ENCODE results near the gene PDZD2.

The PDZD2 gene

DNA sequence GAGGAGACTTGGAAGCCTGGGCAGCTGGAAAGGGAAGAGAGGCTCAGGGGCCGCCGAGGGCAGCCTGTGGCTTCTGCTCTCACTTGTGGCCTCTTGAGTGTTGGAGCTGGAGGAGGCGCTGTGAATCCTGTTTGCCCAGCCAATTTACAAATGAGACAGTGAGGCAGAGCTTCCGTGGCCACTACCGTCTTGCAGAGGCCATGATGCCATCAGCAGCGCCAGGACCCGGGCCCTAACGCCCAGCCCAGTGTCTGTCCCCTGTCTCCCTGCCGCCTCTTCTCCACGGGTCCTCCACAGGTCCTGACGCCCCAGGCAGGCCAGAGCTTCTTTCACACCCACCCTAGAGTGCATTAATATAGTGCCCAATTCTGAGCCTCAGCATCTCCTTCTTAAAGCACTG is 362.4 kb downstream of the PDZD2 start:
- Histone ChIP-seq H3K9me2 (replicated peaks; ENCODE audit: control insufficient read depth, low read length) (no peaks in the 10 kb centered on the region), H3K36me3 (ENCODE audit: control insufficient read depth, low read length) (peaks cover 62% of the 10 kb centered on the region), H3K9me3 (ENCODE audit: control insufficient read depth, insufficient read depth, low read length) (no peaks in the 10 kb centered on the region), H3K27ac (ENCODE audit: low read depth, low read length) (peak overlapping the region; percentile 27), H4K20me1 (ENCODE audit: control insufficient read depth, insufficient read depth, low read depth, low read length) (no peaks in the 10 kb centered on the region), H3K4me3 (ENCODE audit: low read length) (no peak overlapping the region), H3K79me2 (ENCODE audit: control insufficient read depth, low read length) (peaks cover 69% of the 10 kb centered on the region), H3K27me3 (ENCODE audit: control insufficient read depth, low read length) (no peaks in the 10 kb centered on the region), H3K4me1 (ENCODE audit: control insufficient read depth, low read length) (peaks cover 81% of the 10 kb centered on the region), H3K4me2 (ENCODE audit: low read length) (no peak overlapping the region), H3F3A (ENCODE audit: control insufficient read depth, insufficient read depth) (peaks cover 25% of the 10 kb centered on the region)
- TF ChIP-seq EZH2phosphoT487 (IDR thresholded peaks at IDR 0.05; ENCODE audit: borderline replicate concordance, low read length): no peak
- TF ChIP-seq, protein P1, sequence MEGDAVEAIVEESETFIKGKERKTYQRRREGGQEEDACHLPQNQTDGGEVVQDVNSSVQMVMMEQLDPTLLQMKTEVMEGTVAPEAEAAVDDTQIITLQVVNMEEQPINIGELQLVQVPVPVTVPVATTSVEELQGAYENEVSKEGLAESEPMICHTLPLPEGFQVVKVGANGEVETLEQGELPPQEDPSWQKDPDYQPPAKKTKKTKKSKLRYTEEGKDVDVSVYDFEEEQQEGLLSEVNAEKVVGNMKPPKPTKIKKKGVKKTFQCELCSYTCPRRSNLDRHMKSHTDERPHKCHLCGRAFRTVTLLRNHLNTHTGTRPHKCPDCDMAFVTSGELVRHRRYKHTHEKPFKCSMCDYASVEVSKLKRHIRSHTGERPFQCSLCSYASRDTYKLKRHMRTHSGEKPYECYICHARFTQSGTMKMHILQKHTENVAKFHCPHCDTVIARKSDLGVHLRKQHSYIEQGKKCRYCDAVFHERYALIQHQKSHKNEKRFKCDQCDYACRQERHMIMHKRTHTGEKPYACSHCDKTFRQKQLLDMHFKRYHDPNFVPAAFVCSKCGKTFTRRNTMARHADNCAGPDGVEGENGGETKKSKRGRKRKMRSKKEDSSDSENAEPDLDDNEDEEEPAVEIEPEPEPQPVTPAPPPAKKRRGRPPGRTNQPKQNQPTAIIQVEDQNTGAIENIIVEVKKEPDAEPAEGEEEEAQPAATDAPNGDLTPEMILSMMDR (IDR thresholded peaks at IDR 0.05; ENCODE audit: low read depth, low read length, poor library complexity, severe bottlenecking): no peak

DNA sequence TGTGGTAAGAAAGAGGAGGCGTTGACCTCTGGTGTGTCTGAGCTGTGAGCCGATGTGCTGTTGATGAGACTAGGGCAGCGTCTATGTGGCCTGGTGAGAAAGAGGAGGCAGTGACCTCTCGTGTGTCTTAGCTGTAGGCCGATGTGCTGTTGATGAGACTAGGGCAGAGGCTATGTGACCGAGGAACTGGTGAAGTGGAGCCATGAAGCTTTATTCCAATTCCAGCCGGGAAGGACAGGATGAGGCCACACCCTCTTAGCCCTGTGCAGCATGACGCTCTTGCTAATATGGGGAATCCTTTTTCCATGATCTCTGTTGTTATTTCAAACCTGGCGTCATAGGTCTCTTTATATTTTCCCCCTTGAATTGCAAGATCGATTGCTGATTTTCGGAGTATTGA is 362.8 kb downstream of the PDZD2 start:
- peaks cover 68% of the 10 kb centered on the region for H3K79me2 ChIP-seq (ENCODE audit: control insufficient read depth, low read length)
- H3K27ac ChIP-seq (ENCODE audit: low read depth, low read length): peak overlapping the region; percentile 27
- TF ChIP-seq, protein P1 (IDR thresholded peaks at IDR 0.05; ENCODE audit: low read depth, low read length, poor library complexity, severe bottlenecking): no peak
- no peak for TF ChIP-seq EZH2phosphoT487 (IDR thresholded peaks at IDR 0.05; ENCODE audit: borderline replicate concordance, low read length)
- no peak overlapping the region for H3K4me3 ChIP-seq (ENCODE audit: low read length)
- no peaks in the 10 kb centered on the region for H4K20me1 ChIP-seq (ENCODE audit: control insufficient read depth, insufficient read depth, low read depth, low read length)
- H3K36me3 ChIP-seq (ENCODE audit: control insufficient read depth, low read length): peaks cover 64% of the 10 kb centered on the region
- H3K9me2 ChIP-seq (replicated peaks; ENCODE audit: control insufficient read depth, low read length): no peaks in the 10 kb centered on the region
- H3F3A ChIP-seq (ENCODE audit: control insufficient read depth, insufficient read depth): peaks cover 23% of the 10 kb centered on the region
- H3K9me3 ChIP-seq (ENCODE audit: control insufficient read depth, insufficient read depth, low read length): no peaks in the 10 kb centered on the region
- H3K4me1 ChIP-seq (ENCODE audit: control insufficient read depth, low read length): peaks cover 79% of the 10 kb centered on the region
- no peak overlapping the region for H3K4me2 ChIP-seq (ENCODE audit: low read length)
- no peaks in the 10 kb centered on the region for H3K27me3 ChIP-seq (ENCODE audit: control insufficient read depth, low read length)

DNA sequence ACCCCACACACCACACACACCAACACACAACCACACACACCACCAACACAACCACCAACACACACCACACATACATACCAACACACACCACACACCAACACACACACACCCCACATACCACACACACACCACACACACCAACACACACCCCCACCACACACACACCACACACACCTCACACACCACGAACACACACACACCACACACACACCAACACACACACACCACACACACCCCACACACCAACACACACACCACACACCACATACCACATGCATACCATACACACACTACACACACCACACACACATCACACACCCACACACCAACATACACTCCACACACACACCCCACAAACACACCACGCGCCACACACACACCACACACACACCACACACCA is 363.8 kb downstream of the PDZD2 start:
- Histone ChIP-seq H3K36me3 (ENCODE audit: control insufficient read depth, low read length) (peaks cover 67% of the 10 kb centered on the region), H4K20me1 (ENCODE audit: control insufficient read depth, insufficient read depth, low read depth, low read length) (no peaks in the 10 kb centered on the region), H3K4me2 (ENCODE audit: low read length) (no peak overlapping the region), H3K9me3 (ENCODE audit: control insufficient read depth, insufficient read depth, low read length) (no peaks in the 10 kb centered on the region), H3K9me2 (replicated peaks; ENCODE audit: control insufficient read depth, low read length) (no peaks in the 10 kb centered on the region), H3K27me3 (ENCODE audit: control insufficient read depth, low read length) (no peaks in the 10 kb centered on the region), H3F3A (ENCODE audit: control insufficient read depth, insufficient read depth) (peaks cover 23% of the 10 kb centered on the region), H3K27ac (ENCODE audit: low read depth, low read length) (no peak overlapping the region), H3K79me2 (ENCODE audit: control insufficient read depth, low read length) (peaks cover 61% of the 10 kb centered on the region), H3K4me3 (ENCODE audit: low read length) (no peak overlapping the region), H3K4me1 (ENCODE audit: control insufficient read depth, low read length) (peaks cover 72% of the 10 kb centered on the region)
- TF ChIP-seq, protein P1 (IDR thresholded peaks at IDR 0.05; ENCODE audit: low read depth, low read length, poor library complexity, severe bottlenecking): no peak
- TF ChIP-seq EZH2phosphoT487 (IDR thresholded peaks at IDR 0.05; ENCODE audit: borderline replicate concordance, low read length): no peak

Measured in DOHH2 (cell line).